HepG2 (cell line): ENCODE results near the gene CLDN16. TPM values are rescaled to one million over a fixed set of nuclear protein-coding genes. Genes with fewer than 3 reads are reported as not detected.

Experiments
- ARID5B ChIP-seq: IDR thresholded peaks from 2 replicates; pipeline ENCODE4 v1.4.0; 2020; ENCODE audit warnings: mild to moderate bottlenecking, missing genetic modification reagents
- CEBPG ChIP-seq: IDR thresholded peaks from 2 replicates; pipeline ENCODE4 v1.6.1; 2016
- ELF1 ChIP-seq: sonication (generic); formaldehyde crosslinking; IDR thresholded peaks from 2 replicates; pipeline ENCODE4 v1.4.0; 2020; ENCODE audit warnings: missing genetic modification reagents
- FOXP1 ChIP-seq, 2 experiments: fragments of 450-650 bp in 1 of 2; IDR thresholded peaks; 2 replicates each; pipeline ENCODE4 v1.6.1; 2017 to 2018; ENCODE audit warnings: antibody characterized with exemption in 1 of 2
- GTF2F1 ChIP-seq: fragments of 150-350 bp; IDR thresholded peaks from 2 replicates; pipeline ENCODE4 v1.6.1; 2014; ENCODE audit warnings: low read length
- MED1 ChIP-seq: sonication (generic); formaldehyde crosslinking; IDR thresholded peaks from 2 replicates; pipeline ENCODE4 v1.4.0; 2020; ENCODE audit warnings: missing genetic modification reagents
- NCOR1 ChIP-seq: fragments of 200-600 bp; sonication (generic); IDR thresholded peaks from 2 replicates; pipeline ENCODE4 v1.7.0; 2017; ENCODE audit warnings: antibody characterized with exemption, low read length, borderline replicate concordance
- RORA ChIP-seq: sonication (generic); formaldehyde crosslinking; IDR thresholded peaks from 2 replicates; pipeline ENCODE4 v1.5.0; 2020; ENCODE audit warnings: mild to moderate bottlenecking, missing genetic modification reagents, moderate library complexity
- STAT6 ChIP-seq: sonication (generic); formaldehyde crosslinking; IDR thresholded peaks from 2 replicates; pipeline ENCODE4 v1.4.0; 2020; ENCODE audit warnings: missing genetic modification reagents, mild to moderate bottlenecking, borderline replicate concordance
- TBX2 ChIP-seq: sonication (generic); formaldehyde crosslinking; IDR thresholded peaks from 2 replicates; pipeline ENCODE4 v1.5.0; 2020; ENCODE audit warnings: missing genetic modification reagents, mild to moderate bottlenecking, borderline replicate concordance
- TOPORS ChIP-seq: sonication (generic); formaldehyde crosslinking; IDR thresholded peaks from 2 replicates; pipeline ENCODE4 v1.8.0; 2023; ENCODE audit warnings: mild to moderate bottlenecking, missing genetic modification reagents
- YY1 ChIP-seq: IDR thresholded peaks from 2 replicates; pipeline ENCODE4 v1.6.1; 2011; ENCODE audit warnings: low read length, low read depth, moderate library complexity, mild to moderate bottlenecking; ENCODE audit not compliant: insufficient read depth, insufficient replicate concordance
- ZBTB7A ChIP-seq: sonication (generic); formaldehyde crosslinking; IDR thresholded peaks from 2 replicates; pipeline ENCODE4 v1.8.0; 2022; ENCODE audit warnings: mild to moderate bottlenecking, missing genetic modification reagents
- ZMAT5 ChIP-seq: sonication (generic); formaldehyde crosslinking; IDR thresholded peaks from 2 replicates; pipeline ENCODE4 v1.5.0; 2020; ENCODE audit warnings: mild to moderate bottlenecking, low read depth, missing genetic modification reagents, borderline replicate concordance
- ZMYM3 ChIP-seq: sonication (generic); formaldehyde crosslinking; IDR thresholded peaks from 2 replicates; pipeline ENCODE4 v1.5.1; 2020; ENCODE audit warnings: mild to moderate bottlenecking, missing genetic modification reagents
- ZNF160 ChIP-seq: sonication (generic); formaldehyde crosslinking; IDR thresholded peaks from 2 replicates; pipeline ENCODE4 v1.8.0; 2022; ENCODE audit warnings: mild to moderate bottlenecking, inconsistent platforms, missing genetic modification reagents
- ZNF343 ChIP-seq: sonication (generic); formaldehyde crosslinking; IDR thresholded peaks from 2 replicates; pipeline ENCODE4 v1.4.0; 2020; ENCODE audit warnings: mild to moderate bottlenecking, missing genetic modification reagents
- ZNF501 ChIP-seq: sonication (generic); formaldehyde crosslinking; IDR thresholded peaks from 2 replicates; pipeline ENCODE4 v1.5.1; 2020; ENCODE audit warnings: mild to moderate bottlenecking, moderate library complexity, missing genetic modification reagents
- ZNF670 ChIP-seq: sonication (generic); formaldehyde crosslinking; IDR thresholded peaks from 2 replicates; pipeline ENCODE4 v1.8.0; 2022; ENCODE audit warnings: mild to moderate bottlenecking, missing genetic modification reagents, borderline replicate concordance
- ZNF672 ChIP-seq: sonication (generic); formaldehyde crosslinking; IDR thresholded peaks from 2 replicates; pipeline ENCODE4 v1.8.1; 2022; ENCODE audit warnings: missing genetic modification reagents
- ZSCAN31 ChIP-seq: sonication (generic); formaldehyde crosslinking; IDR thresholded peaks from 2 replicates; pipeline ENCODE4 v1.5.0; 2020; ENCODE audit warnings: low read depth, mild to moderate bottlenecking, missing genetic modification reagents
- polyA plus RNA-seq, 8 experiments: library from polyadenylated mRNA; depleted of rRNA in 3 of 8; stranded (reverse) in 7 of 8; unstranded in 1 of 8; fragments of >200 nt; fragmentation: Illumina TruSeq in 4 of 8; extraction: Trizol in 4 of 8; gene quantifications; 2 replicates each; pipeline versions ENCODE4 v1.2.1 to v1.2.3, GENCODE V29; 2011 to 2016; ENCODE audit warnings: low read depth in 4 of 8, missing spikeins in 1 of 8, mixed read lengths in 1 of 8; ENCODE audit not compliant: insufficient read depth in 1 of 8
- total RNA-seq, 5 experiments: library from RNA; depleted of rRNA; stranded (reverse); fragments of >200 nt; fragmentation: Illumina TruSeq; extraction: Trizol; gene quantifications; 2 replicates each; pipeline ENCODE4 v1.2.3, GENCODE V29; 2016; ENCODE audit warnings: low read depth in 1 of 5

The CLDN16 gene
- total and polyA plus RNA-seq, 2 of the 13 experiments (the other 11 are each of a cell fraction or from before 2014, with no cell fraction given), result 0.13 to 0.24 TPM

- TF ChIP-seq ARID5B (CRISPR knock-in tag) (peak; percentile 62), ZNF670 (CRISPR knock-in tag) (0 out of 2 replicates have a peak, but pooled peaks have one; percentile 54), ZNF501 (CRISPR knock-in tag) (peak; percentile 52; the same call in 1 of the 2 replicates), ZNF160 (no peak), ZSCAN31 (CRISPR knock-in tag) (0 out of 2 replicates have a peak, but pooled peaks have one; percentile 30), ZMYM3 (CRISPR knock-in tag) (peak; percentile 88), GTF2F1 (no peak), TBX2 (CRISPR knock-in tag) (peak; percentile 29; the same call in 1 of the 2 replicates), MED1 (peak; percentile 52), STAT6 (CRISPR knock-in tag) (0 out of 2 replicates have a peak, but pooled peaks have one; percentile 28), ZMAT5 (no peak), YY1 (peak; percentile 32), NCOR1 (peak; percentile 45; the same call in 1 of the 2 replicates), ZBTB7A (CRISPR knock-in tag) (no peak), ELF1 (CRISPR knock-in tag) (no peak), ZNF343 (CRISPR knock-in tag) (0 out of 2 replicates have a peak, but pooled peaks have one; percentile 31), ZNF672 (CRISPR knock-in tag) (no peak), FOXP1 (IDR thresholded peaks at IDR 0.05) (no peak), FOXP1 (CRISPR knock-in tag; IDR thresholded peaks at IDR 0.05) (peak; percentile 29; the same call in 1 of the 2 replicates), TOPORS (CRISPR knock-in tag) (no peak), RORA (no peak), CEBPG (CRISPR knock-in tag) (peak; percentile 40; the same call in 1 of the 2 replicates)
Observed at GRCh38 chr3:190424478-190425439, 36.8 kb downstream of the CLDN16 start (continued).
